Measurements from ENCODE around the gene SUGCT.
A peak's percentile ranks its signal among the peaks of the same experiment; 100 is the strongest.
"Not testable (repeated sequence)": the region's sequence is repeated elsewhere in the genome, so short reads cannot be mapped to it uniquely, and the experiment has no call there.

SUGCT gene

GRCh38 chr7:40267583-40267982 is 132.8 kb downstream of the SUGCT start:
- no peak for DNase-seq (ENCODE audit: low spot score)

GRCh38 chr7:40268810-40269209 is 134.0 kb downstream of the SUGCT start:
- DNase-seq (ENCODE audit: low spot score), result not testable (repeated sequence)

DNA sequence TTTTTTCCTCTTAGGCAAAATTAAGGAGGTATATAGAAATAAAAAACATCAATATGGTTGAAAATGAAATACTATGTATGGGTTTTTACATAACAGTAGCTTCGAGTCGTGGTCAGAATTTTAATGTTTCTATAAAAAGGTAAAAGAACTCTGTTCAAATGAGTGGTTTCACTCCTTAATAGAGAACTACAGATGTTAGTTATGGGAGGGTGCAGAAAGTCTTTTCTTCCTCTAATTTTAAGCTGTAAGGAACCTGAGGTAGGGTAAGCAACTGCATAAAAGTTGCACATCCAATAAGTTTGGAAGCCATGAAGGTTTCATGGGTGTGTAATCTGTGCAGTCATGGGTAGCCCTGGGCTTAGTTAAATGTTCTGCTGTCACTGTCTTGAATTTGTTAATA is 141.3 kb downstream of the SUGCT start:
- no peak for DNase-seq (ENCODE audit: low spot score)

GRCh38 chr7:40279991-40280390 is 145.2 kb downstream of the SUGCT start:
- DNase-seq (ENCODE audit: low spot score), result peak; percentile 60

GRCh38 chr7:40282858-40283257 is 148.1 kb downstream of the SUGCT start:
- no peak for DNase-seq (ENCODE audit: low spot score)

DNA sequence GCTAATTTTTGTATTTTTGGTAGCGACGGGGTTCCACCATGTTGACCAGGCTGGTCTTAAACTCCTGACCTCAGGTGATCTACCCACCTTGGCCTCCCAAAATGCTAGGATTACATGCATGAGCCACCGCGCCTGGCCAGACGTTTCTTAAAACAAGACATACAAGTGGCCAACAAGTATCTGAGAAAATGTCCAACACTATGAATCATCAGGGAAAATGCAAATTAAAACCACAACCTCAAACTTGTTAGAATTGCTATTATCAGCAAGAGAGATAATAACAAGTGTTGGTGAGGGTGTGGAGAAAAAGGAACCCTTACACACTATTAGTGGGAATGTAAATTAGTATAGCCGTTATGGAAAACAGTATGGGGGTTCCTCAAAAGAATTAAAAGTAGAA is 148.6 kb downstream of the SUGCT start:
- peak; percentile 56 for DNase-seq (ENCODE audit: low spot score)

DNA sequence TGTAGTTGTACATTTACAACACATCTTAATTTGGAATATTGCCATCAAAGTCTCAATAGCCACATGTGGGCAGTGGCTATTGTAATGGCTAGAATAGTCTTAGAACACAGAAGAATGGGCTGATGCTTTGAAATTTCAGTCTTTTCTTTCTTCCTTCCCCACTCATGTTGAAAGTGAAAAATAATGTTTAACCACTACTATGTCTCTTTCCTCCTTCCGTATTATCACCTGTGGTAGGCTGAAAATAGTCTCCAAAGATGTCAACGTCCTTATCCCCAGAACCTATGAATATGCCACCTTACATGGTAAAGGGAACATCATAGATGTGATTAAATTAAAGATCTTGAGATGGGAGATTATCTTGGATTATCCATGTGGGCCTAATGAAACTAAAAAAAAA is 154.0 kb downstream of the SUGCT start:
- no peak for DNase-seq (ENCODE audit: low spot score)

- peak; percentile 45 for DNase-seq (ENCODE audit: low spot score)
These were observed 163.0 kb downstream of the SUGCT start for GRCh38 chr7:40297741-40298311.

GRCh38 chr7:40298421-40298820 is 163.6 kb downstream of the SUGCT start:
- DNase-seq (ENCODE audit: low spot score), result peak; percentile 82

GRCh38 chr7:40299097-40299496 is 164.3 kb downstream of the SUGCT start:
- DNase-seq (ENCODE audit: low spot score), result peak; percentile 96

DNA sequence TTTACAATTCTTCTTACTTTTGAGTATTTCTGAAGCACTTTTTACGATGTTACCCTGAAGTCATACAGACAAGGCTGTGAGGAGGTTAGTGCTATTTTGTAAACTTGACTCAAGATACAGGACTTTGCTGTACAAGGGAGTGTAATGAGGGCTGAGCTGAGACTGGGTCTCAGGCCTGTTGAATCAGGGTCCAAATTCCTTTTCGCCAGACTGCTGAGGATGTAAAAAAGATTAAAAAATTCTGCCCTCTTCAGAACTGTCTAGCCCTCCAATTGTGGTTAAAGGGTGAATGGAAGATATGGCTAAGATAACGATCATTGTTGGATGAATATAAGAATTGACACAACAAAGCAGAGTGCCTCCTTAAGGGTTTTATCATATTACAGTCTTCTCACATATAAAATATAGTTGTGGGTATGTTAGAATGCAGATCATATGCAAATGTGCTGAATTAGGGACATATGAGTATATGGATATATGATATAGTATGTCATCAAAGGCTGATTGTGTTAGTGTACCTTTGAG is 165.4 kb downstream of the SUGCT start:
- DNase-seq (ENCODE audit: low spot score), result peak; percentile 52

DNA sequence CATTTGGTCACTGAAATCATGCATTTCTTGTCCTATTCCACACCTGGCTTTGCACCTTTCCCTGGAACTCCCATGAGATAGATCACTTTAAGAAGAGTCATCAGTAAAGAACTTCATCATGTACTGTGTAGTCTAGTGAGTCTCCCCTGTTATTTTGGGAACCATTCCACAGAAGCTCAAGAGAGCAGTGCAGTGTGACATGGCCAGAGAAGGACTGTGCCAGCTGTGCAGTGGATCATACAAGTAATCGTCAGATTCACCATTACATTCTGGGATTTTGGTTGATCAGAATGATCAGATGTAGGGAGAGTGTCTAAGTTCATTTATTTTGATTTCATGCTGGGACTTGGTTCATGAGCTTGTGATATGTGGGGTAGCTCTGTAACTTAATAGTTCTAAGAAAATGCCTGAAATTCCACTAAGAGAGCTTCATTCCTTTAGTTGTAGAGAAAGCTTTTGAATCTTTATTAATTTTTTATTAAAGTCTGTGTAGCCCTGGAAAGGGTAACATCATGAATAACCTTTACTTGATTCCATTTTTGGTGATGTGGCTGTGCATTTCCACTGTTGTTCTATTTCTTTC is 166.8 kb downstream of the SUGCT start:
- DNase-seq (ENCODE audit: low spot score), result peak; percentile 84

DNA sequence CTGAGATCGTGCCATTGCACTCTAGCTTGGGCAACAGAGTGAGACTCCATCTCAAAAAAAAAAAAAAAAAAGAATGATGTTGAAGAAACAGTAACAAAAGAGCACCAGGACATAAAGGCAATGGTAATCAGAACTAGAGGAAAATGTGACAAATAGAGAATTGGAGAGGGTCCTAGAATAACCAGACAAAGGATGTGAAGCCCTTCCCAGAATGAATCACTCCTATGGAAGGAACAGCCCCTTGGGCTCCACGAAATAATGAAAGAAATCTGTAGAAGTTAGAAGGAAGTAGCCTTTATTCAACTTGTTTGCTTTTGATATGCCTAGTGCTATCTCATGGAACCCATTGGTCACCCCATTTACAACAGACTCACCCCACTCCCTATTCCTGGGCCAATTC is 169.2 kb downstream of the SUGCT start:
- no peak for DNase-seq (ENCODE audit: low spot score)

- DNase-seq (ENCODE audit: low spot score), result peak; percentile 88
These were observed 170.4 kb downstream of the SUGCT start for GRCh38 chr7:40305229-40305628.

GRCh38 chr7:40306025-40306424 is 171.2 kb downstream of the SUGCT start:
- no peak for DNase-seq (ENCODE audit: low spot score)

GRCh38 chr7:40306596-40306995 is 171.8 kb downstream of the SUGCT start:
- DNase-seq (ENCODE audit: low spot score), result peak; percentile 68

GRCh38 chr7:40310258-40310657 is 175.5 kb downstream of the SUGCT start:
- DNase-seq (ENCODE audit: low spot score), result peak; percentile 80

GRCh38 chr7:40311307-40311706 is 176.5 kb downstream of the SUGCT start:
- DNase-seq (ENCODE audit: low spot score), result no peak

GRCh38 chr7:40315277-40315676 is 180.5 kb downstream of the SUGCT start:
- peak; percentile 38 for DNase-seq (ENCODE audit: low spot score)

GRCh38 chr7:40316176-40316575 is 181.4 kb downstream of the SUGCT start:
- no peak for DNase-seq (ENCODE audit: low spot score)

DNA sequence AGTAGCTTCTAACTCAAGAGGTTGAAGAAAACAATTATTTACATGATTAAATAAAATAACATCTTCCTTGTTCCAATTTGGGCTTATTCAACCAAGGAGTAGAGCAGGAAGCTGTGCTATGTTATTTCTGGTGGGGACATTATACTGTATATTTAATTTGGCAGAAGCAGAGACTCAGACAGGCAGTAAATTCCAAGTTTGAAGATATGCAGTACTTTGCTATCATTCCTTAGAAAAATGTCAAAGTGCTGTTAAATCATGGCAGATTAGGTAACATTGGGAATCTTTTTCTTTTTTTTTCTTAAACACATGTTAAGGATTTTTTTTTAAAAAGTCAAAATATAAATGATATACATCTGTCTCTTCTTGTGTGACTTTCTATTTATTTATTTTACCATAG is 190.1 kb downstream of the SUGCT start:
- no peak for DNase-seq (ENCODE audit: low spot score)

GRCh38 chr7:40327113-40327512 is 192.3 kb downstream of the SUGCT start:
- DNase-seq (ENCODE audit: low spot score), result no peak

DNA sequence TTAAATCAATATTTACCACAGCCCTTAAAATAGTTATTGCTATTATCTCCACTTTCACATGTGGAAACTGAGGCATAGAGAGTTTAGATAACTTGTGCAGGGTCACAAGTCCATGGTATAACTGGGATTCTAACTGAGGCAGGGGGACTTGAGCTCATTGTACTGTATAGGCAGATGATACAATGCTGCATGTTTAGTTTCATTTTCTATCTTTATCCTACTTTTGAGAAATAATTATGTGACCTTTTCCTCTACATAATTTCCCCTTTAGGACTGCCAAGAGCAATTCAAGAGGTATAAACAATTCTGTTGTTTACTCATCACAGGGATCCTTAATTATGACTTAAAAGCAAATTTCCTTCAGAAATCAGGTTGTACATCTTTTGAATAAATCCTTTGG is 193.1 kb downstream of the SUGCT start:
- no peak for DNase-seq (ENCODE audit: low spot score)

- DNase-seq (ENCODE audit: low spot score), result peak; percentile 64
These were observed 194.9 kb downstream of the SUGCT start for GRCh38 chr7:40329601-40330153.
